Osteoblast (primary cell): Measurements from ENCODE around the gene ERP44. TPM values are rescaled to one million over a fixed set of nuclear protein-coding genes. Genes with fewer than 3 reads are reported as not detected.
"Not testable (repeated sequence)": the region's sequence is repeated elsewhere in the genome, so short reads cannot be mapped to it uniquely, and the experiment has no call there.

Experiments
- DNase-seq: peaks from one replicate; pipeline ENCODE4 v3.0.0; 2011; ENCODE audit warnings: low spot score, mixed read lengths; ENCODE audit not compliant: insufficient read length; ENCODE audit errors: missing footprints
- H2AFZ ChIP-seq: 2 replicates; pipeline ENCODE4 v1.6.0; 2011; ENCODE audit warnings: mild to moderate bottlenecking, low read length
- H3K27ac ChIP-seq: 2 replicates; pipeline ENCODE4 v1.5.1; 2011; ENCODE audit warnings: mild to moderate bottlenecking, low read depth, low read length, moderate library complexity
- H3K27me3 ChIP-seq: 2 replicates; pipeline ENCODE4 v1.6.0; 2012; ENCODE audit warnings: mild to moderate bottlenecking, control low read depth, inconsistent platforms, low read length, moderate library complexity; ENCODE audit not compliant: insufficient read depth
- H3K36me3 ChIP-seq: 2 replicates; pipeline ENCODE4 v1.5.1; 2011; ENCODE audit warnings: mild to moderate bottlenecking, low read length, control low read depth, moderate library complexity; ENCODE audit not compliant: insufficient read depth
- H3K4me1 ChIP-seq: 2 replicates; pipeline ENCODE4 v1.5.1; 2011; ENCODE audit warnings: mild to moderate bottlenecking, low read length, control low read depth, moderate library complexity; ENCODE audit not compliant: insufficient read depth
- H3K4me2 ChIP-seq: 2 replicates; pipeline ENCODE4 v1.6.0; 2011; ENCODE audit warnings: mild to moderate bottlenecking, low read length; ENCODE audit not compliant: insufficient read depth
- H3K4me3 ChIP-seq: fragments of 200-600 bp; sonication (generic); 3 replicates; pipeline ENCODE4 v1.5.1; 2012; ENCODE audit warnings: mild to moderate bottlenecking, low read length, inconsistent platforms; ENCODE audit not compliant: insufficient read depth
- H3K79me2 ChIP-seq: 2 replicates; pipeline ENCODE4 v1.6.0; 2012; ENCODE audit warnings: mild to moderate bottlenecking, low read length, control low read depth, inconsistent platforms; ENCODE audit not compliant: insufficient read depth
- H3K9me3 ChIP-seq: 2 replicates; pipeline ENCODE4 v1.5.1; 2011; ENCODE audit warnings: low read depth, low read length, control low read depth
- H4K20me1 ChIP-seq: 2 replicates; pipeline ENCODE4 v1.6.0; 2012; ENCODE audit warnings: mild to moderate bottlenecking, low read length, control low read depth; ENCODE audit not compliant: insufficient read depth
- CTCF ChIP-seq: IDR thresholded peaks from 2 replicates; pipeline ENCODE4 v1.5.1; 2011; ENCODE audit warnings: mild to moderate bottlenecking, low read depth, low read length, moderate library complexity; ENCODE audit errors: extremely low read depth
- total RNA-seq: library from RNA; depleted of rRNA; stranded (reverse); fragments of >200 nt; gene quantifications from 2 replicates; pipeline ENCODE4 v1.2.3, GENCODE V29; 2012

ERP44 gene
- total RNA-seq, 1 donor: 13.8 TPM

GRCh38 chr9:100070104-100071041 lies 28.4 kb downstream of the ERP44 start:
- no peak overlapping the region for H2AFZ ChIP-seq
- peaks cover 19% of the 10 kb centered on the region for H3K79me2 ChIP-seq
- no peak for DNase-seq
- H3K27me3 ChIP-seq: no peaks in the 10 kb centered on the region
- peaks cover 44% of the 10 kb centered on the region for H4K20me1 ChIP-seq
- H3K4me3 ChIP-seq: no peak overlapping the region
- no peak overlapping the region for H3K4me2 ChIP-seq
- H3K4me1 ChIP-seq: peaks cover 9% of the 10 kb centered on the region
- no peak overlapping the region for H3K27ac ChIP-seq
- TF ChIP-seq CTCF: no peak
- H3K36me3 ChIP-seq: no peaks in the 10 kb centered on the region
- no peaks in the 10 kb centered on the region for H3K9me3 ChIP-seq

GRCh38 chr9:100069068-100069467 lies 29.7 kb downstream of the ERP44 start:
- H3K4me1 ChIP-seq: peaks cover 18% of the 10 kb centered on the region
- not testable (repeated sequence) for H3K27me3 ChIP-seq, H3K4me2 ChIP-seq, H3K9me3 ChIP-seq, H3K36me3 ChIP-seq, H3K27ac ChIP-seq, H3K4me3 ChIP-seq, H2AFZ ChIP-seq, DNase-seq
- H3K79me2 ChIP-seq: peaks cover 14% of the 10 kb centered on the region
- H4K20me1 ChIP-seq: peaks cover 37% of the 10 kb centered on the region

GRCh38 chr9:100067990-100068389 lies 30.8 kb downstream of the ERP44 start:
- H2AFZ ChIP-seq, H3K4me2 ChIP-seq, H3K27ac ChIP-seq, H3K36me3 ChIP-seq, H3K4me3 ChIP-seq, H3K27me3 ChIP-seq, H3K9me3 ChIP-seq, DNase-seq: not testable (repeated sequence)
- H3K4me1 ChIP-seq: peaks cover 18% of the 10 kb centered on the region
- H3K79me2 ChIP-seq: peaks cover 16% of the 10 kb centered on the region
- H4K20me1 ChIP-seq: peaks cover 31% of the 10 kb centered on the region

- peaks cover 30% of the 10 kb centered on the region for H4K20me1 ChIP-seq
- peaks cover 22% of the 10 kb centered on the region for H3K79me2 ChIP-seq
- no peaks in the 10 kb centered on the region for H3K27me3 ChIP-seq
- H3K4me3 ChIP-seq: peak overlapping the region; percentile 24
- TF ChIP-seq CTCF: no peak
- H3K9me3 ChIP-seq: no peaks in the 10 kb centered on the region
- no peak overlapping the region for H2AFZ ChIP-seq
- peak; percentile 77 for DNase-seq
- peak overlapping the region; percentile 67 for H3K4me2 ChIP-seq
- peaks cover 18% of the 10 kb centered on the region for H3K4me1 ChIP-seq
- no peaks in the 10 kb centered on the region for H3K36me3 ChIP-seq
- H3K27ac ChIP-seq: peak overlapping the region; percentile 9
These were observed 32.3 kb downstream of the ERP44 start for GRCh38 chr9:100066539-100066938.
